Stimulated activated CD8-positive, alpha-beta memory T cell treated with anti-CD3 and anti-CD28 coated beads, Interleukin-2, amount 100 ng/mL, for 1 hour (primary cell): ENCODE data around the gene LSM10.

ENCODE experiments used
- DNase-seq, 2 donors: peaks; one replicate each; pipeline ENCODE4 v3.0.0-alpha.2; 2020; ENCODE audit warnings: low read depth in 2 of 2

The LSM10 gene

GRCh38 chr1:36397378-36398230 lies at the start of gene LSM10:
LSM10 (minus strand) TSS chr1:36397908; CDS start chr1:36394129, 3,779 bp downstream.
- DNase-seq, result peak; percentile 76 to 81

DNA sequence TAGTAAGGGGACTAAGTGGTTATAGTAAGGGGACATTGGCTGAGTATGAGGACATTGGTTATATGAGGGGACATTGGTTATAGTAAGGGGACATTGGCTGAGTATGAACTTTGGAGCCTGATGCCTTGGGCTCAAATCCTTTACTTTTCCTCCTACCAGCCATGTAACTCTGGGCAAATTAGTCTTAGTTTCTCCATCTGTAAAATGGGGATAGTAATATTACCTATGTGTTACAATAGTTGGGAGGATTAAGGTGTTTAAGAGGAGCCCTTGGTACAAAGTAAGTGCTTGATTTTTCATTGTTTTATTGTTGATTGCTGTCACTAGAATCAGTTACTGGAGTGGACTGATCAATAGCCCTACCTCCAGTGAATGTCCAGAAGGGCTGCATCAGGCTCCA lies 49.7 kb upstream of the LSM10 start:
- DNase-seq, result no peak

DNA sequence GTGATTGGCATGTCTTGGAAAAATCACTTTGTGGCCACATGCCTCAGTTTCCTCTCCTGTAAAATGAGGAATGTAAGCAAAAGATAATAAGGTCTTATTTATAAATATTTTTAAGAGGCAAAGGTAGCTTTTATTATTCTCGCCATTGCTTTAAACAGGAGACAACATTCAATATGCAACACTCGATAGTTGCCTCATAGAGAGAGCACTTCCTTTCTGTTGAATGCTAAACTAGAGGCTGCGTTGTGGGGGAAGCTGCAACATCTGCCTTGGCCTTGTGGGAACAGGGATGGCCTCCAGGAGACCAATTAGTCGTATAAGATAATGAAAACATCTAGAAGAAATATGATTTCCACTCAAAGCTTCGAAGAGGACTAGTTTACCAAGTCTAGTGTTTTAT lies 49.0 kb upstream of the LSM10 start:
- DNase-seq, result no peak

- DNase-seq, result no peak
Measured at GRCh38 chr1:36446271-36446670, 48.6 kb upstream of the LSM10 start.

GRCh38 chr1:36443297-36443696 lies 45.6 kb upstream of the LSM10 start:
- no peak for DNase-seq

DNA sequence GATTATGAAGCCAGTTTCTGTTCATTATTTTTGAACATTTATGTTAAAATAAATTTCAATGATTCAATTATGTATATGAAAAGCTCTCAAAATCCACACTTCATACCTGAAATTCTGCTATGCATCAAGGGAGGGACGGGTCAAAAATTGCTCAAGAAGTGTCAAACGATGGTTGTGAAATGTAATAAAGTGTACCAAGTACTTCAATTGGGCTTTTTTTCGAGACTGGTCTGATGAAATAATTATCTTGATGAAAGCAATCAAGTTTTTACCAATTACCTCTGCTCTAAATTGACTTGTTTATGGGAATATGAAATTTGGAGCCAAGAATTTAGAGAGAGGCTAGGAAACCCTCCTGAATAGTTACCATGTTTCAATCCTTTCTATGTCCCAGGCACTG lies 44.6 kb upstream of the LSM10 start:
- DNase-seq, result no peak

DNA sequence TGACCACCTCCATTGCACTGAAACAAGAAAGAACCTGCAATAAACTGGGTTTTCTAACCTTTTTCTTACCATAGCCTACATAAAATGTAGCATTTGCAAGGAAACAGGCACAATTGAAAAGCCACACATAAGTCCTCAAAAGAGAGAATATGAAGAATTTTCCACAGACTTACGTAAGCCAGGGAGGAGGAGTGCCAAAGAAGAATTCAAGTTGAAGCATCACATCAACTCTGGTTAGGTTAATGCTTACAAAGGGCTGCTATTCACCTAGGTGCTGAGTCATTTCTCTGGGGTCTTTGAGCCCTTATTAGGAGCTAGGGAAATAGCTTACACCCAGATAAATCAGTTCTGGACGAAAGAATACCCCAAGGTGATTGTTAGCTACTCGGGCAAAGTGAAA lies 42.9 kb upstream of the LSM10 start:
- DNase-seq, result no peak

GRCh38 chr1:36440044-36440443 lies 42.3 kb upstream of the LSM10 start:
- no peak for DNase-seq

- no peak for DNase-seq
Measured at GRCh38 chr1:36438715-36439114, 41.0 kb upstream of the LSM10 start.

GRCh38 chr1:36436821-36437220 lies 39.1 kb upstream of the LSM10 start:
- DNase-seq, result no peak

DNA sequence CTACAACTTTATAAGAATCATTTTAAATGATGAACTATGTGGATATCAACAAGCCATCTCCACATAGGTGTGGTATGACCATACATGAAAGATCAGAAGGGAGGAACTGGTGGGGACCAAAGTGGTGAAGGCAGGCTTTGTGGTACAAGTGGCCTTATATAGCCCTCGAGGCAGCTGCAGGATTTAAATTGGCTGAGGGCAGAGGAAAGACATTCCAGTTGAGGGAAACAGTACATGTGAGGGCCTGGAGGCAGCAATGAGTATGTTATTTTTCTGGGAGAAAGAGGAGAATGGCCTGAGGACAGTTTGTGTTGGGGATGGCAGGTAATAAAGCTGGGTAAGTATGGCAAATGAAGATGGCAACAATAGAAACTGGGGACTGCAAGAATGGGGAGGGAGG lies 35.4 kb upstream of the LSM10 start:
- DNase-seq, result no peak

GRCh38 chr1:36432616-36433015 lies 34.9 kb upstream of the LSM10 start:
- no peak for DNase-seq

DNA sequence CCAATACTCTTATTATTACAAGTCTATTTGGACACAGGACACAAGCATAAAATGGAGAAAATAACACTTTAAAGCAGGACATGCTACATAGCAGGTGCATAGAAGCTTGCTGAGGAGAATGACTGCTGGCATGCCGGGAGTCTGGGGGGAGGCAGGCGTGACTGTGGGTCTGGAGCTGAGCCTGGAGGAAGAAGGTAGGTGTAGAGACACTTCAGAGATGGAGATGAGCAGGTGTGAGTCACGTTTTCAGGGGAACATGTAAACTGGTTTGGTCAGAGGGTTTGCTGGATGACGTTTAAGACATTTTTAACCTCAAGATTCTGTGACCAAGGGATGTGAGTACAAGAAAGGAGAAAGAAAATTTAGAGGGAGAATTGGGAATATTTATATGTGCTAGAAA lies 28.1 kb upstream of the LSM10 start:
- no peak for DNase-seq

- DNase-seq, result no peak
Measured at GRCh38 chr1:36421649-36422048, 23.9 kb upstream of the LSM10 start.

- peak; percentile 79 to 87 for DNase-seq
Measured at GRCh38 chr1:36420836-36421317, 23.2 kb upstream of the LSM10 start.

GRCh38 chr1:36420409-36420808 lies 22.7 kb upstream of the LSM10 start:
- no peak for DNase-seq

GRCh38 chr1:36419569-36419968 lies 21.9 kb upstream of the LSM10 start:
- no peak for DNase-seq

GRCh38 chr1:36419140-36419539 lies 21.4 kb upstream of the LSM10 start:
- DNase-seq, result no peak

DNA sequence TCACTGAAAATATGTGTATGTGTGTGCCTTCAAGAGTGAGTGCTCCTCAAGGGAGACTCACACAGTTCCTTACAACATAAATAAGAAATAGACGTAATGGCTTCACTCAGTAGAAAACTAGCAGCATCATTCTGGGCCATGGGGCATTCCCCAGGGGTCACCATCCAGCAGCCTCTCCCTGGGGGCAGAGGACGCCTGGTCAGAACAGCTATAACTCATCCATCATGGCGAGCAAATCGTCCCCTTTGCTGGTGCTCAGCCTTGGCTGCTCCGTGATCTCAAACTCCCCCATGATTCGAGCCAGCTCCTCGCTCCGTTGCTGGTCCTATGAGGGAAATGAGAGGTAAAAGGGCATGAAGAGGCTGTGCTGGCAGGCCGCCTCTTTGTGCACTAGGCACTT lies 20.2 kb upstream of the LSM10 start:
- DNase-seq, result no peak

GRCh38 chr1:36415661-36416326 lies 18.1 kb upstream of the LSM10 start:
- DNase-seq, result no peak

GRCh38 chr1:36414384-36414783 lies 16.7 kb upstream of the LSM10 start:
- DNase-seq, result no peak

- DNase-seq, result no peak
Measured at GRCh38 chr1:36411674-36412648, 14.3 kb upstream of the LSM10 start.
